Ascending aorta (tissue), 2 donors: ENCODE data around the gene CHCHD6. TPM values are rescaled to one million over a fixed set of nuclear protein-coding genes. Genes with fewer than 3 reads are reported as not detected.

Experiments
- DNase-seq, 2 donors: peaks; one replicate each; pipeline ENCODE4 v3.0.0-alpha.2; 2019; ENCODE audit warnings: low spot score in 2 of 2
- H3K27ac ChIP-seq, 2 donors: fragments of 200-600 bp; sonication (generic); one replicate each; pipeline ENCODE4 v1.5.1; 2016 to 2017; ENCODE audit warnings: mild to moderate bottlenecking in 1 of 2
- H3K27me3 ChIP-seq: fragments of 200-600 bp; sonication (generic); one replicate; pipeline ENCODE4 v1.5.1; 2017
- H3K36me3 ChIP-seq, 2 donors: fragments of 200-600 bp; sonication (generic); one replicate each; pipeline ENCODE4 v1.5.1; 2016
- H3K4me1 ChIP-seq, 2 donors: fragments of 200-600 bp; sonication (generic); one replicate each; pipeline ENCODE4 v1.5.1; 2016 to 2017; ENCODE audit warnings: mild to moderate bottlenecking in 1 of 2
- H3K4me3 ChIP-seq, 2 donors: fragments of 200-600 bp; sonication (generic); one replicate each; pipeline ENCODE4 v1.5.1; 2016 to 2017; ENCODE audit warnings: mild to moderate bottlenecking in 1 of 2
- H3K9me3 ChIP-seq, 2 donors: fragments of 200-600 bp; sonication (generic); one replicate each; pipeline ENCODE4 v1.5.1; 2016
- intact Hi-C: fragments of 100-400 bp; cut with DNase I; formaldehyde crosslinking; loops from one replicate; pipeline ENCODE4 v1.15.1; 2023
- total RNA-seq: library from RNA; depleted of rRNA; stranded (reverse); fragments of >200 nt; gene quantifications from one replicate; pipeline ENCODE4 v1.1.0, GENCODE V29; 2016
- TF ChIP-seq, protein P1 (sequence below), 3 experiments: fragments of 200-600 bp in 2 of 3; fragments of 450-650 bp in 1 of 3; sonication (generic) in 2 of 3; IDR thresholded peaks; one replicate each; pipeline ENCODE4 v1.5.1; 2016 to 2019; ENCODE audit warnings: antibody characterized with exemption in 3 of 3, mild to moderate bottlenecking in 1 of 3, moderate library complexity in 1 of 3

The CHCHD6 gene
- total RNA-seq, 1 donor from 2014 or later, result 1.2 TPM

DNA sequence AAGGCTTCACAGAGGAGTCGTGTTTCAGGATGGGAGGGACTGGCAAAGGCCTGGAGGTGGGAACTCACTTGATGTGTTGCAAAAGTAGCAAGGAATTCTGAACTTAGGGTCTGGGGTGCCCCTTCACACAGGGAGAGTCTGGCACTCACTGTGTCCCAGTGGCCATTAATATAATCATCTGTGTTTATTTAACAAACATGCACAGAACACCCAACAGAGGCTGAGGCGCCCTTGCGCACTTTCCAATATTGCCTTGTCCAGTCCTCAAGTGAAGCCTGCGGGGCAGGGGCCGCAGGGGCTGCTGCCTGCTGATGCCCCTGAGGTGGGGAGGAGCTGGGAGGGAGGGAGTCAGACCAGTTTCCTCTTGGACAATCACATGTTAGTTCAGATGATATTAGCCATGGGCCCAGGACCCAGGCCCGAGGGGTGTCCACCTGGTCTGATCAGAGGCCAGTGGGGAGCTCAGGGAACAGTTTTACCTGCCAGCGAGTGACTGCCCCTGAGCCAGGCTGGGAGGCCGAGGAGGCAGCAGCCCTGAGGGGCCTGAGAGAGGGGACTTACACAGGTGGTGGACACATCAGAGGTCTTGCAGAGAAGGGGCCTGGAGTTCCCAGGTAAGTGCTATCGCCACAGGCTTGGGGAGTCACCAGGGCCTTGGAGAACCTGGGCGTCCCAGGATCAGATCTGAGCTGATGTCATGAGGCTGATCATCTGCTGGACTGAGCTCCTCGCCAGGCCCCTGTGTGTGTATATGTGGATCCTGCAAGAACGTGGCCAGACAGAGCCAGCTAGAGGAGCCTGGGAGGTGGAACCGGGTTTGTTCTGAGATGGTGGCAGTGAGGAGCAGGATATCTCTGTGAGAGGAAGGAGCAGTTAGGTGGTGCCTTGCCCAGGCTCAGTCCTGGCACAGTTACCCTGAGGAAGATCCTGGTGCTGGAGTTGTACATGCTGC lies 35.3 kb upstream of the CHCHD6 start:
- H3K4me1 ChIP-seq, result no peaks in the 10 kb centered on the region
- no peaks in the 10 kb centered on the region for H3K36me3 ChIP-seq
- no peak overlapping the region for H3K4me3 ChIP-seq
- DNase-seq, result no peak
- TF ChIP-seq, protein P1, sequence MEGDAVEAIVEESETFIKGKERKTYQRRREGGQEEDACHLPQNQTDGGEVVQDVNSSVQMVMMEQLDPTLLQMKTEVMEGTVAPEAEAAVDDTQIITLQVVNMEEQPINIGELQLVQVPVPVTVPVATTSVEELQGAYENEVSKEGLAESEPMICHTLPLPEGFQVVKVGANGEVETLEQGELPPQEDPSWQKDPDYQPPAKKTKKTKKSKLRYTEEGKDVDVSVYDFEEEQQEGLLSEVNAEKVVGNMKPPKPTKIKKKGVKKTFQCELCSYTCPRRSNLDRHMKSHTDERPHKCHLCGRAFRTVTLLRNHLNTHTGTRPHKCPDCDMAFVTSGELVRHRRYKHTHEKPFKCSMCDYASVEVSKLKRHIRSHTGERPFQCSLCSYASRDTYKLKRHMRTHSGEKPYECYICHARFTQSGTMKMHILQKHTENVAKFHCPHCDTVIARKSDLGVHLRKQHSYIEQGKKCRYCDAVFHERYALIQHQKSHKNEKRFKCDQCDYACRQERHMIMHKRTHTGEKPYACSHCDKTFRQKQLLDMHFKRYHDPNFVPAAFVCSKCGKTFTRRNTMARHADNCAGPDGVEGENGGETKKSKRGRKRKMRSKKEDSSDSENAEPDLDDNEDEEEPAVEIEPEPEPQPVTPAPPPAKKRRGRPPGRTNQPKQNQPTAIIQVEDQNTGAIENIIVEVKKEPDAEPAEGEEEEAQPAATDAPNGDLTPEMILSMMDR (IDR thresholded peaks at IDR 0.05), result no peak
- H3K27me3 ChIP-seq, result no peaks in the 10 kb centered on the region
- no peaks in the 10 kb centered on the region for H3K9me3 ChIP-seq
- no peak overlapping the region for H3K27ac ChIP-seq
- intact Hi-C loops, result no loop called here

GRCh38 chr3:126671521-126671920 lies 32.5 kb upstream of the CHCHD6 start:
- Histone ChIP-seq H3K4me1 (no peaks in the 10 kb centered on the region), H3K4me3 (no peak overlapping the region), H3K36me3 (no peaks in the 10 kb centered on the region), H3K27ac (no peak overlapping the region), H3K27me3 (no peaks in the 10 kb centered on the region), H3K9me3 (peaks cover 0 to 4% of the 10 kb centered on the region in 2 donors)
- no peak for DNase-seq
- TF ChIP-seq, protein P1 (IDR thresholded peaks at IDR 0.05), result no peak
- intact Hi-C loops, result no loop called here

GRCh38 chr3:126672340-126672739 lies 31.7 kb upstream of the CHCHD6 start:
- peaks cover 0 to 4% of the 10 kb centered on the region in 2 donors for H3K9me3 ChIP-seq
- DNase-seq, result no peak
- H3K27ac ChIP-seq, result no peak overlapping the region
- TF ChIP-seq, protein P1 (IDR thresholded peaks at IDR 0.05), result no peak
- H3K36me3 ChIP-seq, result no peaks in the 10 kb centered on the region
- intact Hi-C loops, result no loop called here
- H3K27me3 ChIP-seq, result no peaks in the 10 kb centered on the region
- no peaks in the 10 kb centered on the region for H3K4me1 ChIP-seq
- no peak overlapping the region for H3K4me3 ChIP-seq

GRCh38 chr3:126672741-126673140 lies 31.3 kb upstream of the CHCHD6 start:
- Histone ChIP-seq H3K36me3 (no peaks in the 10 kb centered on the region), H3K4me1 (no peaks in the 10 kb centered on the region), H3K9me3 (peaks cover 0 to 4% of the 10 kb centered on the region in 2 donors), H3K4me3 (no peak overlapping the region), H3K27me3 (no peaks in the 10 kb centered on the region), H3K27ac (no peak overlapping the region)
- no peak for DNase-seq
- intact Hi-C loops, result no loop called here
- TF ChIP-seq, protein P1 (IDR thresholded peaks at IDR 0.05), result no peak

GRCh38 chr3:126676919-126677705 lies 26.9 kb upstream of the CHCHD6 start:
- DNase-seq, result no peak
- no peak overlapping the region for H3K27ac ChIP-seq
- TF ChIP-seq, protein P1 (IDR thresholded peaks at IDR 0.05), result no peak
- intact Hi-C loops, result no loop called here
- peaks cover 0 to 8% of the 10 kb centered on the region in 2 donors for H3K4me1 ChIP-seq
- no peaks in the 10 kb centered on the region for H3K27me3 ChIP-seq
- peaks cover 0 to 4% of the 10 kb centered on the region in 2 donors for H3K9me3 ChIP-seq
- H3K4me3 ChIP-seq, result no peak overlapping the region
- no peaks in the 10 kb centered on the region for H3K36me3 ChIP-seq
